Stimulated activated CD8-positive, alpha-beta memory T cell treated with anti-CD3 and anti-CD28 coated beads, Interleukin-12 subunit alpha, Interleukin-12 subunit beta, amount 100 ng/mL, for 24 hours (primary cell): Measurements from ENCODE around the gene GPC6.

Experiments
- DNase-seq: peaks from one replicate; pipeline ENCODE4 v3.0.0-alpha.2; 2020; ENCODE audit errors: extremely low read depth

Gene GPC6

GRCh38 chr13:94168783-94169453 lies 942.3 kb downstream of the GPC6 start:
- DNase-seq: no peak

GRCh38 chr13:94169454-94170144 lies 943.0 kb downstream of the GPC6 start:
- DNase-seq: no peak

GRCh38 chr13:94170145-94170571 lies 943.6 kb downstream of the GPC6 start:
- DNase-seq: no peak

GRCh38 chr13:94172416-94172815 lies 945.8 kb downstream of the GPC6 start:
- no peak for DNase-seq

- no peak for DNase-seq
Observed at GRCh38 chr13:94173312-94173854, 946.8 kb downstream of the GPC6 start.

- DNase-seq: no peak
Observed at GRCh38 chr13:94174009-94174408, 947.4 kb downstream of the GPC6 start.

GRCh38 chr13:94175076-94175475 lies 948.5 kb downstream of the GPC6 start:
- DNase-seq: no peak

GRCh38 chr13:94176561-94176960 lies 950.0 kb downstream of the GPC6 start:
- no peak for DNase-seq

GRCh38 chr13:94177041-94177440 lies 950.4 kb downstream of the GPC6 start:
- no peak for DNase-seq

GRCh38 chr13:94178625-94179244 lies 952.1 kb downstream of the GPC6 start:
- DNase-seq: no peak

GRCh38 chr13:94181461-94182107 lies 955.0 kb downstream of the GPC6 start:
- DNase-seq: no peak

- no peak for DNase-seq
Observed at GRCh38 chr13:94182185-94182761, 955.7 kb downstream of the GPC6 start.

- no peak for DNase-seq
Observed at GRCh38 chr13:94186470-94186869, 959.9 kb downstream of the GPC6 start.

- DNase-seq: no peak
Observed at GRCh38 chr13:94188201-94188854, 961.7 kb downstream of the GPC6 start.

- DNase-seq: no peak
Observed at GRCh38 chr13:94192431-94192975, 965.9 kb downstream of the GPC6 start.

- DNase-seq: no peak
Observed at GRCh38 chr13:94195715-94196114, 969.1 kb downstream of the GPC6 start.

- no peak for DNase-seq
Observed at GRCh38 chr13:94196413-94196812, 969.8 kb downstream of the GPC6 start.

GRCh38 chr13:94198681-94199080 lies 972.1 kb downstream of the GPC6 start:
- DNase-seq: no peak

GRCh38 chr13:94199135-94199534 lies 972.5 kb downstream of the GPC6 start:
- DNase-seq: no peak

- DNase-seq: no peak
Observed at GRCh38 chr13:94201022-94201421, 974.4 kb downstream of the GPC6 start.

GRCh38 chr13:94204163-94204562 lies 977.6 kb downstream of the GPC6 start:
- DNase-seq: no peak
